ENCODE results near the gene RPL27A.

The RPL27A gene

DNA sequence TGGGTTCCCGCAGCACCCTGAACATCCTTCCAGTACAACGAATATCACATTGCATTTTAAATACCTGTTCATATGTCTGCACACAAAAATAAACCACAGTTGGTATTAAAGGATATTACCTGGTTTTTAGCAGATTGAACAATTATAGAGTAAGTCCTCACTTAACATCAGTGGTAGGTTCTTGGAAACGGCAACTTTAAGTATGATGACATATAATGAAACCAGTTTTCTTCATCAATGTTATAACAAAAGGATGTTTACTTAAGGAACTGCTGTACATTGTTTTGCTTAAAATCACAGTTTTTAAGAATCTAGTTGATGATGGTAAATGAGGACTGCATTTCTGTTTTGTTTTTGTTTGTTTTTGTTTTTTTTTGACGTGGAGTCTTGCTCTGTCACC, 28.1 kb upstream of the RPL27A start:
- no peaks in the 10 kb centered on the region; the same call in 1 of the 2 replicates for H3K36me3 ChIP-seq (ENCODE audit: control insufficient read depth, low read length)
- H3K79me2 ChIP-seq (ENCODE audit: control insufficient read depth, low read length) = no peaks in the 10 kb centered on the region
- H3K27me3 ChIP-seq (ENCODE audit: control insufficient read depth, low read length) = no peaks in the 10 kb centered on the region
- H3K9me2 ChIP-seq (replicated peaks; ENCODE audit: control insufficient read depth, low read length) = no peaks in the 10 kb centered on the region
- no peaks in the 10 kb centered on the region for H3K9me3 ChIP-seq (ENCODE audit: control insufficient read depth, insufficient read depth, low read length)
- H3K27ac ChIP-seq (ENCODE audit: low read depth, low read length) = no peak overlapping the region
- H3K4me3 ChIP-seq (ENCODE audit: low read length) = no peak overlapping the region
- no peaks in the 10 kb centered on the region for H3F3A ChIP-seq (ENCODE audit: control insufficient read depth, insufficient read depth)
- H3K4me2 ChIP-seq (ENCODE audit: low read length) = no peak overlapping the region
- H4K20me1 ChIP-seq (ENCODE audit: control insufficient read depth, insufficient read depth, low read depth, low read length) = no peaks in the 10 kb centered on the region
- TF ChIP-seq, protein P1, sequence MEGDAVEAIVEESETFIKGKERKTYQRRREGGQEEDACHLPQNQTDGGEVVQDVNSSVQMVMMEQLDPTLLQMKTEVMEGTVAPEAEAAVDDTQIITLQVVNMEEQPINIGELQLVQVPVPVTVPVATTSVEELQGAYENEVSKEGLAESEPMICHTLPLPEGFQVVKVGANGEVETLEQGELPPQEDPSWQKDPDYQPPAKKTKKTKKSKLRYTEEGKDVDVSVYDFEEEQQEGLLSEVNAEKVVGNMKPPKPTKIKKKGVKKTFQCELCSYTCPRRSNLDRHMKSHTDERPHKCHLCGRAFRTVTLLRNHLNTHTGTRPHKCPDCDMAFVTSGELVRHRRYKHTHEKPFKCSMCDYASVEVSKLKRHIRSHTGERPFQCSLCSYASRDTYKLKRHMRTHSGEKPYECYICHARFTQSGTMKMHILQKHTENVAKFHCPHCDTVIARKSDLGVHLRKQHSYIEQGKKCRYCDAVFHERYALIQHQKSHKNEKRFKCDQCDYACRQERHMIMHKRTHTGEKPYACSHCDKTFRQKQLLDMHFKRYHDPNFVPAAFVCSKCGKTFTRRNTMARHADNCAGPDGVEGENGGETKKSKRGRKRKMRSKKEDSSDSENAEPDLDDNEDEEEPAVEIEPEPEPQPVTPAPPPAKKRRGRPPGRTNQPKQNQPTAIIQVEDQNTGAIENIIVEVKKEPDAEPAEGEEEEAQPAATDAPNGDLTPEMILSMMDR (IDR thresholded peaks at IDR 0.05; ENCODE audit: low read depth, low read length, poor library complexity, severe bottlenecking) = no peak
- TF ChIP-seq EZH2phosphoT487 (IDR thresholded peaks at IDR 0.05; ENCODE audit: borderline replicate concordance, low read length) = no peak
- no peaks in the 10 kb centered on the region for H3K4me1 ChIP-seq (ENCODE audit: control insufficient read depth, low read length)

DNA sequence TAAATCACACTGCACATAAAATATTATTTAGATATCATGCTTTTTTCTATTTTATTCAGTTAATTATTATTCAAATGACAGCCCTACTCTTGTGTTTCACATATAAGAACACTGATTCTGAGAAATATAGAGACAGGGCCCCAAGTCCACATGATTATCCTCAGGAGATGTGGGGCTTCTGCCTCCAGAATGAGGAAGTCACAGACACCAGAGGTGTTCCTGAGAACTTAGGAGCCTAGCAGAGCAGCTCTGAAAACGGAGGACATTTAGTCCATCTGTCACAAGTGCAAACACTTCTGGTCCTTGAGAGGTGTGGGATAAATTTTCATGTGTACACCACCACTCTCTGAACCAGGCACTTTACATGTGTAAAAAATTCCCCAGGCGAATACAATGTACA, 26.3 kb upstream of the RPL27A start:
- Histone ChIP-seq H3K27ac (ENCODE audit: low read depth, low read length) (no peak overlapping the region), H3K4me3 (ENCODE audit: low read length) (no peak overlapping the region), H3K9me2 (replicated peaks; ENCODE audit: control insufficient read depth, low read length) (no peaks in the 10 kb centered on the region), H3F3A (ENCODE audit: control insufficient read depth, insufficient read depth) (no peaks in the 10 kb centered on the region), H3K36me3 (ENCODE audit: control insufficient read depth, low read length) (no peaks in the 10 kb centered on the region), H3K9me3 (ENCODE audit: control insufficient read depth, insufficient read depth, low read length) (no peaks in the 10 kb centered on the region), H3K27me3 (ENCODE audit: control insufficient read depth, low read length) (no peaks in the 10 kb centered on the region), H3K79me2 (ENCODE audit: control insufficient read depth, low read length) (no peaks in the 10 kb centered on the region), H4K20me1 (ENCODE audit: control insufficient read depth, insufficient read depth, low read depth, low read length) (no peaks in the 10 kb centered on the region), H3K4me1 (ENCODE audit: control insufficient read depth, low read length) (no peaks in the 10 kb centered on the region), H3K4me2 (ENCODE audit: low read length) (no peak overlapping the region)
- TF ChIP-seq EZH2phosphoT487 (IDR thresholded peaks at IDR 0.05; ENCODE audit: borderline replicate concordance, low read length) = no peak
- TF ChIP-seq, protein P1 (IDR thresholded peaks at IDR 0.05; ENCODE audit: low read depth, low read length, poor library complexity, severe bottlenecking) = no peak

DNA sequence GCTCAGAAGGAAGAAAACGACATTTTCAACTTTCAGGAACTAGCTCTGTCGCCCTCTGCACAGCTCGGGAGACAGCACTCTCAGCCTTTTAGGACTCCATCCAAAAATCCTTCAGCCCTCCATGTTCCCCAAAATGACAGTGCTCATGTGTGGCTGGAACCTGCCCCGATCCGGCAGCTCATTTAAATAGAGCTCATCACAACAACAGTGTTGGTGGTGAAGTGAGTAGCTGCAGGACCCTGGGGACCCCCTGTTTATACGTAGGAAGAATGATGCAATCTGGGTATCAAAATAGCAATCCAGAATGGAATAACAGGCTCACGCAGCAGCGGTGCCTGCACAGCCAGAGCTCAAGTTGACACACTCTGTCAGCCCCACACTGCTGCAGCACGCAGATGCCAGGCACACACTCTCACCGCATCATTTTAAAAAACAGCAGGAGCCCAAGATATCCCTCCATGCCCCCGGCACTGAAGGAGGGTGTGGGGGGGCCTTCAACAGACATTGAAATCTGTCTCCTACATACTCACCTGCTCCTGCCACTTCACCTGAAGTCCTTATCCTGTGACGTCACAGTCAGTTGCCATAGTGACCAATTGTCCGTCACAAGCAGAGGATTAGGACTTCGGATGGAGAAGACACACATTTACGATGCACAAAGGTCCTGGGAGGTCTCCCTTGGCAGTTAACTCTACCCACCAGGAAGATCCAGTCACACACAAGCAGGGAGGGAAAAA, 24.1 kb upstream of the RPL27A start:
- Histone ChIP-seq H3K79me2 (ENCODE audit: control insufficient read depth, low read length) (no peaks in the 10 kb centered on the region), H4K20me1 (ENCODE audit: control insufficient read depth, insufficient read depth, low read depth, low read length) (no peaks in the 10 kb centered on the region), H3K4me2 (ENCODE audit: low read length) (no peak overlapping the region), H3K4me3 (ENCODE audit: low read length) (no peak overlapping the region), H3K27ac (ENCODE audit: low read depth, low read length) (no peak overlapping the region), H3K9me2 (replicated peaks; ENCODE audit: control insufficient read depth, low read length) (no peaks in the 10 kb centered on the region), H3K4me1 (ENCODE audit: control insufficient read depth, low read length) (no peaks in the 10 kb centered on the region), H3K27me3 (ENCODE audit: control insufficient read depth, low read length) (no peaks in the 10 kb centered on the region), H3F3A (ENCODE audit: control insufficient read depth, insufficient read depth) (no peaks in the 10 kb centered on the region), H3K36me3 (ENCODE audit: control insufficient read depth, low read length) (no peaks in the 10 kb centered on the region), H3K9me3 (ENCODE audit: control insufficient read depth, insufficient read depth, low read length) (no peaks in the 10 kb centered on the region)
- no peak for TF ChIP-seq EZH2phosphoT487 (IDR thresholded peaks at IDR 0.05; ENCODE audit: borderline replicate concordance, low read length)
- TF ChIP-seq, protein P1 (IDR thresholded peaks at IDR 0.05; ENCODE audit: low read depth, low read length, poor library complexity, severe bottlenecking) = no peak
